ENCODE results near the gene SLC34A3.
"Not testable (repeated sequence)": the region's sequence is repeated elsewhere in the genome, so short reads cannot be mapped to it uniquely, and the experiment has no call there.

Gene SLC34A3

DNA sequence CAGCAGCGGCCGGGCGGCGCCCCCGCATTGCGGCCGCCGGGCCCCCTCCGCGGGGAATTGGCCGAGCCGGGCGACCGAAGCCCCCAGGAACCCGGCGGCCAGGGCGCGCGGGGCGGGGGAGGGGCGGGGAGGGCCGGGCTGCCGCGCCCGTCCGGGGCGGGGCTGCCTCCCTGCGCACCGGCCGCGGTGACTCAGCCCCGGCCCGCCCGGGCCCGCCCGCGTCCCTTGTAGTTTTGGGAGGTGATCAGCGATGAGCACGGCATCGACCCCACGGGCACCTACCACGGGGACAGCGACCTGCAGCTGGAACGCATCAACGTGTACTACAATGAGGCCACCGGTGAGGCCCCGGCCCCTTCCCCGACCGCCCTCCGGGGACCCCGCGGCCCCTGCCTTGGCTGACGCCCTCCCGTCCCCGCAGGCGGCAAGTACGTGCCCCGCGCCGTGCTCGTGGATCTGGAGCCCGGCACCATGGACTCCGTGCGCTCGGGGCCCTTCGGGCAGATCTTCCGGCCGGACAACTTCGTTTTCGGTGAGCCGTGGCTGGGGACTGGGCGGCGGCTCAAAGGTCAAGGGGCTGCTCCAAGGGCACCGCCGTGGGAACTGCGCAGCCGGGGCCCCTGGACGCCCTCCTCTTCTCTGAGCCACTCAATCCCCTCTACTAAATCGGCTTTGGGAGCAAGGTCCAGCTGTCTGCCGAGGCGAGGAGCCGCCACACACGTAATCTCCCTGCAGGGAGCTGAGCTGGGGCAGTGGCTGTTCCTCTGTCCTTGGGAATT, 11.0 kb downstream of the SLC34A3 start:
- peak in 14 of 56 donors; percentile 16 to 79 (median 38) for DNase-seq

DNA sequence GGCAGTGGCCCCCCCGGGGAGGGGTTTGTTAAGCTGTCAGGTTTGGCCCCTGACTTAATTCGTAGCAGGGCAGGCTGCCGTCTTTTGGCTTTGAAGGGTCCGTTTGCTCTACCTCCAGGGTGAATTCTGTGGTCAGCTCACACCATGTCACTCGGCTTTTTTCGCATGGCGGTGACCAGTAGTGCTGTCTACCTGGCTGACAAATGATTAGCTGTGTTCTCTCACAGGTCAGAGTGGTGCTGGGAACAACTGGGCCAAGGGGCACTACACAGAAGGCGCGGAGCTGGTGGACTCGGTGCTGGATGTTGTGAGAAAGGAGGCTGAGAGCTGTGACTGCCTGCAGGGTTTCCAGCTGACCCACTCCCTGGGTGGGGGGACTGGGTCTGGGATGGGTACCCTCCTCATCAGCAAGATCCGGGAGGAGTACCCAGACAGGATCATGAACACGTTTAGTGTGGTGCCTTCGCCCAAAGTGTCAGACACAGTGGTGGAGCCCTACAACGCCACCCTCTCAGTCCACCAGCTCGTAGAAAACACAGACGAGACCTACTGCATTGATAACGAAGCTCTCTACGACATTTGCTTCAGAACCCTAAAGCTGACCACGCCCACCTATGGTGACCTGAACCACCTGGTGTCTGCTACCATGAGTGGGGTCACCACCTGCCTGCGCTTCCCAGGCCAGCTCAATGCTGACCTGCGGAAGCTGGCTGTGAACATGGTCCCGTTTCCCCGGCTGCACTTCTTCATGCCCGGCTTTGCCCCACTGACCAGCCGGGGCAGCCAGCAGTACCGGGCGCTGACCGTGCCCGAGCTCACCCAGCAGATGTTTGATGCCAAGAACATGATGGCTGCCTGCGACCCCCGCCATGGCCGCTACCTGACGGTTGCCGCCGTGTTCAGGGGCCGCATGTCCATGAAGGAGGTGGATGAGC, 11.8 kb downstream of the SLC34A3 start:
- DNase-seq, result no peak

DNA sequence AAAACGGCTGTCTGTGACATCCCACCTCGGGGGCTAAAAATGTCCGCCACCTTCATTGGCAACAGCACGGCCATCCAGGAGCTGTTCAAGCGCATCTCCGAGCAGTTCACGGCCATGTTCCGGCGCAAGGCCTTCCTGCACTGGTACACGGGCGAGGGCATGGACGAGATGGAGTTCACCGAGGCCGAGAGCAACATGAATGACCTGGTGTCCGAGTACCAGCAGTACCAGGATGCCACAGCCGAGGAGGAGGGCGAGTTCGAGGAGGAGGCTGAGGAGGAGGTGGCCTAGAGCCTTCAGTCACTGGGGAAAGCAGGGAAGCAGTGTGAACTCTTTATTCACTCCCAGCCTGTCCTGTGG, 12.5 kb downstream of the SLC34A3 start:
- DNase-seq, result not testable (repeated sequence)

DNA sequence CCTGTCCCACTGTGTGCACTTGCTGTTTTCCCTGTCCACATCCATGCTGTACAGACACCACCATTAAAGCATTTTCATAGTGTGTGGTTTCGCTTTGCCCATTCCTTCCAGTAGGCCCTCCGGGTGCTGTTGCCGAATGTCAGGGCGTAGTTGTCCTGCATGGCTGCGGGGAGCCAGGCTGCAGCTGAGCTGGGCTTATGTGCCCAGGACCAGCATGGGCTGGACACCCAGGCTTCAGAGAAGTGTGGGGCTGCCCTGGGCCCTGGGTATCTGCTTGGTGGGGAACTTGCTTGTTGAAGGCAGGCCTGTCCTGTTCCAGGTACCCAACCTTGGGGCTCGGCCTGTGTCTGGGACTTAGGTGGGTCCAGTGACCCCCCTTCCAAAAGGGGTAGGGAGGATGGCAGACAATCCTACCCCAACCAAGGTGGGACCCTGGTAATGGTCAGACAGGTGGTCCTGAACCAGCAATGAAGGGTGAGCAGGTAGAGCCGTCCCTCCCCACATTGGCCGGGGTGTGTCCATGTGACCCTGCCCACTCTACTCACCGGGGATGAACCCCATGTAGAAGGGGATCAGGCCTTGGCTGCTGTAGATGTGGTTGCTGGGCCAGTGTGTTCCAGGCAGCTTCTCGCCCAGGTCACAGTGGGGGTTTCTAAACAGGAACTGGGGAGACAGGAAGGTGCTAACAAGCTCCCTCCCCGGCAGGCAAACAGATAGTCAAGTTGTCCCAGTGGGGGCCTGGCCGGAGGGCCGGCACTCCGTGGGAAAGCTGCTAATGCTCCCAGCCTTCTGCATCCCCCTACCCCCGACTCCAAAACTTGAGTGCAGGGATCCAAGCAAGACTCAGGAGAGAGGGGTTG, 13.2 kb downstream of the SLC34A3 start:
- no peak for DNase-seq

DNA sequence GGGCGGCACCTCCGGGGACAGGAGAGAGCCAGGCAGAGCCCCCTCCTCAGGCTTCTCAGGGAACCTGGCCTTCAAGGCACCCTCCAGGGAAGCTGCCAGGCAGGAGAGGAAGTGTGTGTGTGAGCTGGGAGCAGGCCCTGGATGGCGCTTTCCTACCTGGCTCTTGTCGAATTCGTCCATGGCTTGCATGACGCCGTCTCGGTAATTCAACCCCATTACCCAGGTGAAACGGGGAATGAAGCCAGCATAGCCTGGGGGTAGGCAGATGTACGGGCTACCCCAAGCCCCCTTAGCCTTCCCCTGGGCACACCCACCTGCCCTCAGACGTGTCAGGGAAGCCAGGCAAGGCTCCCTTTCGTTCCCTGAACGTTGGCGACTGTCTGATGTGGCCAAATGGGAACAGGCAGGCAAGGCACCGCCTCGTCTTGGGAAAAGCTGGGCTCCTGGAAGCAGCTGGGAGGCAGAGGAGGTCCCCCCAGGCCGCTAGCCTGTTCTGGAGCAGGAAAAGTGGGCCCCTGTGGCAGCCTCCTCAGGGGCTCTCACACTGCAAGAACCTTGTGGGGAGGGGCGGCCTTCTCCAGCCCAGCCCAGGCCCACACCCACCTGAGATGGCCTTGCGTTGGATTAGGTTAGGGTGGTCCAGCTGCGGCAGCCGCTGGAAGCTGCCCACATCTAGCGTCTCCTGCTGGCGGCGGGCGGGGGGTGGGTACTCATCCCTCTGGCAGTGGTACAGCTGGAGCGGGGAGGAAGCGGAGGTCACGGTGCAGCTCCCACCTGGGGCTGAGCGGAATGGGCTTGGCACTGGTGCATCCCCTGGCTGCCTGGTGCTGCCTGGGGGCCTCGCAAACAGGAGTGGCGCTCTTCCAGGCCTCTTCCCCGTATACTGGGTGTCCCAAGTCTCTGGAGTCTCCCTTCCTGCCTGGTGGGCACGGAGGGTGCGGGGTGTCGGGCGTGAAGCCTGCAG, 14.1 kb downstream of the SLC34A3 start:
- DNase-seq, result no peak

DNA sequence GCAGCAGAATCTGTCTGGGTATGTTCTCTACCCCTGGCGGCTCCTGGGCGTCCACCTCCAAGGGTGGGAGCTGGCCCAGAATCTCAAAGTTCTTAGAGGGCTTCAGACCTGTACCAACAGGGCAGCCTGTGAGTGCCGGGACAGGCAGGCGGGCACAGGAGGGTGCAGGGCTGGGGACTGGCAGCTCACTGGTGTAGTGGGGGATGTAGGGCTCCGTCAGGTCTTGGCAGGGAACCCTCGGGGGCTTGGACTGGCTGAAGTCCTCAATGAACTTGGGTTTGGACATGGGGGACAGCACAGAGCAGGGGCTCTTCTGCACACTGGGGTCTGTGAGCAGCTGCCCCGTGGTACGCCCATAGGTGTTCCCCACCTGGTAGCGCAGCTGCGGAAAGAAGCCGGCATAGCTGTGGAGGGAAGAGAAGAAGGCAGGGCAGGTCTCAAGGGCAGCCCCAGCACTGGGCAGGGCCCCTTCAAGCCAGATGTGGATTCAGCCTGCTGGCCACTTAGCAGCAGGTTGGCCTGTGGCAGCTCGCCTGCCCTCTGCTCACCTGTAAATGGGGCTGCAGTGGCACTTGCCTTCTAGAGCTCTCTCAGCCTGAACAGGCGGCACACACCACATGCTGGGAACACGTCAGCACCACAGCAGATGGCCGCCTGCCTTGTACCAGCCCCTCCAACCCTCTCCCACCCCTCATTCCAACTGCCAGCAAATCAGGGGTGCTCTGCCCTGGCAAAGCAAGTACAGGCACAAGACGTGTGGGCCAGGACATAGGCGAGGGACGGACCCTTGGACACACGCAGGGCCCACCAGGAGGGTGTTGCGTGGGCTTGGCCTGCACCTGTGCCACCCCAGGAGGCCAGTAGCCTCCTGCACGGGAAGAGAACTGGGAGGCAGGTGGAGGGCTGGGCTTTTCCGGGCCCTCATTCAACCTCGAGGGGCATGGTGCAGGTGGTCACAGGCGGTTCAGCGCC, 15.0 kb downstream of the SLC34A3 start:
- no peak for DNase-seq

DNA sequence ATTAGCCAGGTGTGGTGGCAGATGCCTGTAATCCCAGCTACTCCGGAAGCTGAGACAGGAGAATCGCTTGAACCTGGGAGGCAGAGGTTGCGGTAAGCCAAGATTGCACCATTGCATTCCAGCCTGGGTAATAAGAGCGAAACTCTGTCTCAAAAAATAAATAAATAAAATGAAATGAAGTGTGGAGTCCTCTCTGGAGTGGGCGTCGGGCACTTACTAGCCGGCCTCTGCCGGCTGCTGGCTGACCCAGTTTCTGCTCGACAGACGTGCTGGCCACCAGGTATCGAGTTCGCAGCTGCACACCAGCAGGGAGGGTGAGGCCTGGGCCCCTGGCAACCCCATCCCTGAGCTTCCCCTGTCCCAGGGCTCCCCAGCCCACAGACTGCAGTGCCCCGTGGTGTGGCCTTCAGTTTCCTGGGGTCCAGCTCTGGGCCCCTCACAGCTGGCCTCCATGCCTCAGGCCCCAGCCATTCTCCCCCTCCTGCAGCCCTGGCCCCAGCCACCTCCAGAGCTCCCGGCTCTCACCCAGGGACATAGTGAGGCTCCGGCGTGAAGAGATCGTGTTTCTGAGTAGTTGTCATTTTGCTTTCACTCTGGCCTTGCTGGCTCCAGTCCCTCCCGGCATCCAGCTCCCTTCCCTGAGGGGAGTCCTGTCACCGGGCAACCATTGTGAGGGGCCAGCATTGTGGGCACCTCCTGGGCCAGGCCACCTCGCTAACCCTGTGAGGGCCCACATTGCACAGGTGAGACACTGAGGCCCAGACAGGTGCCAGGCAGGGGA, 16.6 kb downstream of the SLC34A3 start:
- no peak for DNase-seq

DNA sequence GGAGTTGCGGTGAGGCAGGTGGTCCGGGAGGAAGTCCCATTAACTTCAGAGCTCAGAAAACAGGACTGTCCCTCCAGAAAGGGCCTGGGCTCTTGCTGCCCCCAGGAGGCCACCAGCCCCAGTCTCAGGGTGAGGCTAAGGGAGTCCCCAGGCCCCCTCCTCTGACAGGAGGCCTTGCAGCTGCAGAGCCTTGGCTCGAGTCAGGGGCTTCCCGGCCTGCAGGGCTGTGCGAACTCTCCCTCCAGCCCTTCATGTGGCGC, 17.1 kb downstream of the SLC34A3 start:
- DNase-seq, result no peak

DNA sequence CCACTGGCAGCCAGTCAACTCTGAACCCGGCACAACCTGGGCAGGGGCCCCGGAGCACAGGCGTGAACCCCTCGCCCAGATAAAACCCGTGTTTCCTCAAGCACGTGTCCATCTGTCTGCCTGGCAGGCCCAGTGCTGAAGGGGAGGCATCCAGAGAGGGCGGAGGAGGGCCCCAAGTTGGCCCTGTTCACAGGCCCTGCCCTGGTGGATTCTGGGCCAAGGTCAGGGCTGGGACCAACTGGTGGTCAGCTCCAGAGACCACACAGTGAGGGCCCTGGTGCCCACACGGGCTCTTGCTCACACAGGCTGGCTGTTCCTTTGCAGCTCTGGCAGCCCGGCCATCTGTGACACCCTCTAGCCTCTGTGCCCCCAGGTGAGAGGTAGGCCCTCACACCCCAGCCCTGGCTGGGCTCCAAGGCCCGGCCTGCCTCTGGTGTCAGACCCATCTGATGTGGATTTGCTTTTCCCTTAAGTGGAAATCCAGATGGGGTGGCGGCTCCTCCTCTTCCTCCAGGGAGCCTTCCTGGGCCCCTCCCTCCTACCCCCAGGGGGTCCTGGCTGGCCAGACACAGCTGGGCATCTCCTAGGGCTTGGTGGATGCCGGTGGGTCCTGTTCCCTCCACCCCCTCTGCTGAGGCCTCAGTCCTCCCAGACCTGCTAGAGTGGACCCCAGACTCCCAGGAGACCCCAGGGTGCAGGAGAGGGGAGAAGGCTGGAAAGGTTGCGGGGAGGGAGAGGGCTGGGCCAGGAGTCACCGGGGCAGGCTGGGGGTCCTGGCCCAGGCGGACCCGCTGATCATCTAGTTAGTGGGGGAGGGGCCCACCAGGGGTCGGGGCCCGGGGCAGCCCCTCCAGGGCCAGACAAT, 19.9 kb downstream of the SLC34A3 start:
- DNase-seq, result no peak

DNA sequence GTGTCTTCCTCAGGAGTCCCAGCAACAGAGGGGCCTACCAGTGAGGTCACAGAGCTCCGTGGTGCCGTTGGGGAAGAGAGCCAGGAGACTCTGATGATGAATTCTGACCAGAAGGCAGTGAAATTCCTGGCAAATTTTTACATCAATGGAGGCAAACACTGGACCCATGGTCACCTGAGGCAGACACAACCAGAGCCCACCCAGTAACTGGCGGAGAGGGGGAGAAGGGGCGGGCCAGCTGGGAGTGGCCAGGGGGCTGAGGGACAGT, 20.4 kb downstream of the SLC34A3 start, which contains the start of gene STPG3:
STPG3 (plus strand) TSS at position 93 of the 268 bp plus-strand sequence; CDS start at position 94, 1 bp downstream.
- no peak for DNase-seq

DNA sequence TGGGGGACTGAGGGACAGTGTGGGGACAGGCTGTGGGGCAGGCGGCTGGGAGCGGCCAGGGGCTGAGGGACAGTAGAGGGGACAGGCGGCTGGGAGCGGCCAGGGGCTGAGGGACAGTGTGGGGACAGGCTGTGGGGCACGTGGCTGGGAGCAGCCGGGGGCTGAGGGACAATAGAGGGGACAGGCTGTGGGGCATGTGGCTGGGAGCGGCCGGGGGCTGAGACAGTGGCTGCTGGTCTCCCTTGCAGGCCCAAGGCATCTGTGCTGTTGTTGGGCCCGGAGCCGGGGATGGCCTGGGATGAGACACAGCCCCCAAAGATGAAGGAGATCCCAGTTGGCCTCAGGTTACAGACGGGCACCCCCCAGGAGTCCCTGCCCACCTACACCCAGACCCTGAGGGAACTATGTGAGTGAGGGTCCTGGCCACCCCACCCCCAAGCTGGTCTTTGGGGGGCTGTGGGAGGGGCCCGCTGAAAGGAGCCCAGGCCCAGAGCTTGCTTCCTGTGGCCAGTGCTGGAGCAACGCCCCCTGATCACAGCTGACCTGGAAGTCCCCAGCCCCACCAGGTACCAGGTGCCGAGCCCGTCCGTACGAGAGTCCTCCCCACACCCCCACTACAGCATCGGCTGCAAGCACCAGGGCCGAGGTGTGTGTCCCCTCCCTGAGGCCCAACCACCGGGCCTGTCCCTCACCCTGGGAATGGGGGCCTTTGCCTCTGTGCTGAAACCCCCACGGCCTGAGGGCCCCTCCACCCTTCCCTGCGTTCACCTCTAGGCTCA, 21.0 kb downstream of the SLC34A3 start:
- no peak for DNase-seq

DNA sequence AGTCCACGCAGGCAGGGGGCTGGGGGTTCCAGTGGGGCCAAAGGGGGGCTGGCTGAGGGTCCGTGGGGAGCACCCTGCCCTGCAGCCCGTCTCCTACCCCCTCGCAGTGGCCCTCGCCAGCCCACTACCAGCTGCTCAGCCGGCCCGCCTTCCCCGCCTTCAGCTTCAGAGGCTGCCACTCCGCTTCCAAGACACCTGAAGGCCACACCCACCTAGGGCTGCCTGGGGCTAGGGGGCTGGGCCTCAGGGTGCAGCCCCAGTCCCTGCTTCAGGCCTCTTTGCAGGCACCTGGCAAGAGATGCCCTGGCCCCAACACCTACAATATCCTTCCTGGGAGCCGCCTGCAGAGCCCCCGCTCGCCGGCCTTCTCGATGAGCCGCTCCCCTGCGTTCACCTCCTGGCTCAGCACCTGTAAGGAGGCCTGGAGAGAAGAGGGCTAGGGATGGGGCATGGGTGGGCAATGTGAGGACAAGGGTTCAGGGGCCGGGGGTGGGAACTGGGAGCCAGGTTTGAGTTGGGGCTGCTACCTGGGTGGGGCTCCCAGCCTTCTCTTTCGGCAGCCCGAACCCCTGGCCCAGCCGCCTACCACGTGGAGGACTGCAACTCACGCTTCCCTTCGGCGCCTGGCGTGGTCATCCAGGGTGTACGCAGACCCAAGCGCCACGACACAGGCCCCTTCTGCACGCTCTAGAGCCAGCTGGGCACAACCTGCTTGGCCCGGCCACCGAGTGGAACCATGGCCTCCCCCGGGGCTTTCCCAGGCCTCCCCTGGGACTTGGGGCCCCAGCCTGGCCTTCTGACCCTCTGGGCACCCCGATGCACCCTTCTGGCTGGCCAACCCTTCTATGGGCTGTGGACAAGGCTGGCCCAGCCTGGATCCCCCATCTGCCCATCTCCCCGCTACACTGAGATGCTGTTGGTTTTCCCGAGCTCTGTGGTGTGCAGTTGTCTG, 22.1 kb downstream of the SLC34A3 start:
- no peak for DNase-seq

DNA sequence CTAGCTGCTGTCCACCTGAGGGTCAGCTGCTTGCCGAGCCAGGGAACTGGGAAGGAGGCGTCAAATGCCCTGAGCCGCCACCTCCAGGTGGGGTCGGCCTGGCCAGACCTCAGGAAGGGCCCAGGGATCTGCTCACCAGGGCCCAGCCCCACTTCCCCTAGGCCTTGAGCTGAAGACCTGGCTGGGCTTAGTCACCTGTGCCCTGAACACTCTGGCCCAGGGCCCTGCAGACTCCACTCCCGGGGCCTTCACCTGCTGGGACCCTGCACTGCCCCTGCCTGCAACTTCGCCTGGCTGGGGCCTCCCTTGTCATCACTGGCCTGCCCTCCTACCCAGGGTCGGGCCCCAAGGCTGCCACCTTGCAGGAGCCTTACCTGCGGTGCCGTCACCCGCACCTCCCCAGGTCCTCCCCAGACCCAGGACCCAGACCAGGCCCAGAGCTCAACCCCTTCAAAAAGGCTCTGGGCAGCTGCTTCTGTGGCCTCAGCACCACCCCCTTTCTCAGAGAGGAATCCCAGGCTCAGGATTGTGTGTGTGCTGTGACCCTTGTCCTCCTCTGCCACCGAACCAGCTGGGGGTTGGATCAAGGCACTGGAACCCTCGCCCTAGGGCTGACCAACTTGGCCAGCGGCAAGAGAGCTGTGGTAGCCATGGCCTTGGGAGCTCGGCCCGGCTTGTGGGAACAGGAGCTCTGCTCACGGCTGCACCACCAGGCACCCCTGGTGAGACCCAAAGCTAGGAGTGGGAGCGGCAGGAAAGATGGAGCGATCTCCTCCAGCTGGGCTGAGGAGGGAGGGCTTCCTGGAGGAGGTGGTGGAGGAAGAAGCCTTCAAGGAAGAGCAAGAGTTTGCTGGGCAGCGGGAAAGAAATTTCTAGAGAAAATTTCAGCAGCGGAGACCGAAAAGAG, 23.3 kb downstream of the SLC34A3 start:
- DNase-seq, result no peak

DNA sequence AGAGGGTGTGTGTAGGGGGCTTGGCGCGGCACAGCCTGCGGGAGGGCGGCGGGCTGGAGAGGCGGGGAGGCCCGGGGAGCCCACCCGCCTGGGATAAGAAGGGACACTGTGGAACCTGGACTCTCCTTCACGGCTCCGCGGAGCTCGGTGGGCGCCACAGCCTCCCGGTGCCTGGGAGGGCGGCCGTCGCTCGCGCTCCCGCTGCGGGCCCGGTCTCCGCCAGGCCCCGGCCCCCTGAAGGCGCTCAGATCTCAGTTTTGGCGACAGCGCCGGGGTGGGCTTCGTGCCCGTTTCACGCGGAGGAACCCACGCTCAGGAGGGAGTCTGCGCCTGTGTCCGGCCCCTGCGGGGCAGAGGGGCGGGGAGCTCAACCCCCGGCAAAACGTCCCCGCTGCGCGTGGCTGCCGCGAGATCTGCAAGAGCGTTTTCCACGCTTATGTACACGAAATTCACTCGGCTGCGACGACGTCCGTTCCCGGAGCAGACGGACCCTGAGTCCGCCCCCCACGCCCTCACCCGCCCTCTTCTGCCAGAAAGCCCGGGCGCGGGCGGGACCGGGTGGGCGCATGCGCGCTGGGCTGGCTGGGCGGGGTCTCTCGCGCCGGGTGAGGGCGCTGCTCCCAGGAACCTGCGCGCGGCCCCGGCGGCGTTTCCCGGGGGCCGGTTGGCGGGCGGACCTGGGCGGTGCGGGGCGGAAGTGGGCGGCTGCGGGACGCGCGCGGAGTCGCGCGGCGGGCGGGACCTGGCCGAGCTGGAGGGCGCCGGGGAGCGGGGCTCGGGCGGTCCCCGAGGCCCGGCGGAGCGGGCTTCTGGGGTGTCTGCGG, 24.1 kb downstream of the SLC34A3 start, which contains the start of gene NELFB:
NELFB (plus strand) TSS at position 704 of the 824 bp plus-strand sequence.
- peak in 55 of 56 donors; percentile 31 to 97 (median 88) for DNase-seq
